Right renal cortex interstitium (tissue), 3 donors: ENCODE data around the gene RET. TPM values are rescaled to one million over a fixed set of nuclear protein-coding genes. Genes with fewer than 3 reads are reported as not detected.

Experiments
- DNase-seq, 3 donors: peaks; one replicate each; pipeline ENCODE4 v3.0.0-alpha.2; 2013; ENCODE audit warnings: low read depth in 3 of 3, low spot score in 2 of 3
- polyA plus RNA-seq, 3 donors: library from polyadenylated mRNA; unstranded; fragments of 120-200 nt; gene quantifications; one replicate each; pipeline ENCODE4 v1.2.1, GENCODE V29; 2013; ENCODE audit not compliant: insufficient read length in 3 of 3

The RET gene
- polyA plus RNA-seq, 3 donors, result 19.4 to 22.7 (median 21.6) TPM

DNA sequence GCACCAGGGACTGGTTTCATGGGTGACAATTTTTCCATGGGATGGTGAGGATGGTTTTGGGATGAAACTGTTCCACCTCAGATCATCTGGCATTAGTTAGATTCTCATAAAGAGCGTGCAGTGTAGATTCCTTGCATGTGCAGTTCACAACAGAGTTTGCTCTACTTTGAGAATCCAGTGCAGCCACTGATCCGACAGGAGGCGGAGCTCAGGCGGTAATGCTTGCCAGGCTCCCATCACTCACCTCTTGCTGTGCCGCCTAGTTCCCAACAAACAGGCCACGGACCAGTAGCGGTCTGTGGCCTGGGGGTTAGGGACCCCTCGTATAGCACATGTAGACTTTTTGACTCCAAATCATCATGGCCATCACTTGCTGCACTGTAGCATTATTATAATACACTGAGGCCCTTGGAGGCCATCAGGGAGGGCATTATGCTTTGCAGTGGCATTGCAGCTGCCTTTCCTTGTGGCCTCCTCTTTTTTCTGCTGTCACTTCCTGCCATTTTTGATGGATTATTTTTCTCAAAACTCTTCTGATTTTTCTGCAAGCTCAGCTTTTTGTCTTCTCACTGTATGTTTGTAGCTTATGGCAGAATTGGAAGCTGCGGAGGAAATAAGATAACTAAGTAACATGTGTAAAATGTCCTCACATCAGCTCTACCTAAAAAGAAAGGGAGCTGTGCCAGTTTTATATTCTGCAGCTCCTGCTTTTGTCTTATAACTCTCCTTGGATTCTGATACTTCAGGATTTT lies 79.9 kb downstream of the RET start:
- no peak for DNase-seq

- no peak for DNase-seq
Observed at GRCh38 chr10:43158636-43159035, 81.8 kb downstream of the RET start.

- DNase-seq, result no peak
Observed at GRCh38 chr10:43160046-43160920, 83.4 kb downstream of the RET start.

GRCh38 chr10:43160921-43161255 lies 84.0 kb downstream of the RET start:
- no peak for DNase-seq

DNA sequence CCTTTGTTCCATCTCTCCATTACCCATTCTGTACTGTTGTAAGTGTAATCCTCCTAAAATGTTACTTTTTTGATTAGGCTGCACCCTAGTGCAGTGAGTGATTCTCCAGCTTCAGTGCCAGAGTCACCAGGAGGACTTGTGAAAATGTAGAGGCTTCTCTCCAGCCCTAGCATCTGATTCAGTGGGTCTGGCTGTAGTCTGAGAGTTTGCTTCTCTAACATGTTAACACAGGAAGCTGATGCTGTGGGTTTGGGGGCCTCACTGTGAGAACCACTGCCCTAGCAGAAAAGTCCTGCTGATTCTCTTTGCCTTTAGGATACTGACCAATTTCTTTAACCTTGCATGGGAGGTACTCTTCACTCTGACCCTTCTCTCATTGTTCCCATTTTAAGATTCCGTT lies 85.7 kb downstream of the RET start:
- DNase-seq, result no peak

- DNase-seq, result no peak
Observed at GRCh38 chr10:43166207-43166879, 89.5 kb downstream of the RET start.

- DNase-seq, result no peak
Observed at GRCh38 chr10:43166880-43167497, 90.1 kb downstream of the RET start.

DNA sequence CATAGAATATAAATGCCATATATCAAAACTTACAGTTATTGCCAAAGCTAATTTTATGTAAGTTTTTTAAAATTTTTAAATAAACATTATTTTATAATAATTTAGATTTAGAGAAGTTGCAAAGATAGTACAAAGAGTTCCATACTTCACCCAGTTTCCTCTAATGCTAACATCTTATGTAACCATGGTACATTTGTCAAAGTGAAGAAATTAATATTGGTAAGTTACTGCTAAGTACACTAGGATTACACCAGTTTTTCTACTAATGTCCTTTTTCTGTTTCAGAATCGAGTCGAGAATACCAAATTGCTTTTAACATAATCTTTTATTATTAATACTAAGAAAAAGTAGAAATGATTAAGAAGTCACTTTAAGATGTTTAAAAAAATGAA lies 90.6 kb downstream of the RET start:
- DNase-seq, result no peak

DNA sequence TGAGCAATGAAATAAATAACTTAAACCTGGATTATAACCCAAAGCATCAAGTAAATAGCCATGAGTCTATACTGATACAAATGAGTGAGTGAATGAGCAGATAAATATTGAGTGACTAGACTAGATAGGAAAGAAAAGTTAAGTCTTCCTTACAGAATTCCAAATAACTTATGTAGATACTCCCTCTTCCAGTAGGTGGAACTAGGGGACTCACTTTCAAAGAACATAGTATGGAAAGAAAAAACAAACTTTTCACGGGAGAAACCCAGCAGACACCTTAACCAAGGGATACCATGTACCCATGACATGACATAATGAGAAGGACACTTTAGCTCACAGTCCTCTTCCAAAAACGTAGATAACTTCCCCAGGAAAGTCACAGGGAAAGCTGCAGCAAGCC lies 93.6 kb downstream of the RET start:
- no peak for DNase-seq

DNA sequence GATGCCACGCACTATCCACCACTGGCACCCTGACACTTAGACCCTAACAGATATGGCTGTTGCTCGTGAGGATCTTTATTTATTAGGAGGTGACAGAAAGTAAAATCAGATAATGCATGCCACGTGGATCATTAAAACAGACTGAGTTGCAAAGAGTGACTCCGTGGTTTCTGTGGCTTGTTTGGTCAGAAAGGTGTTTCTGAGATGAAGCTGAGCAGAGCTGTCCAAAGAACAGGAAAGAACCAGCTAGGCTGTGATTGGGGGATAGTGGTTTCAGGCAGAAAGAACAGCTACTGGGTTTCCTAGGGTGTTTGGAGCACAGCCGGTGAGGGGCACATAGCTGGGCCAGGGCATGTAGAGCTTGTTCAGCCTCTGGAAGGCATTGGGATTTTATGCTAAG lies 95.8 kb downstream of the RET start:
- no peak for DNase-seq

GRCh38 chr10:43173120-43173519 lies 96.3 kb downstream of the RET start:
- no peak for DNase-seq

DNA sequence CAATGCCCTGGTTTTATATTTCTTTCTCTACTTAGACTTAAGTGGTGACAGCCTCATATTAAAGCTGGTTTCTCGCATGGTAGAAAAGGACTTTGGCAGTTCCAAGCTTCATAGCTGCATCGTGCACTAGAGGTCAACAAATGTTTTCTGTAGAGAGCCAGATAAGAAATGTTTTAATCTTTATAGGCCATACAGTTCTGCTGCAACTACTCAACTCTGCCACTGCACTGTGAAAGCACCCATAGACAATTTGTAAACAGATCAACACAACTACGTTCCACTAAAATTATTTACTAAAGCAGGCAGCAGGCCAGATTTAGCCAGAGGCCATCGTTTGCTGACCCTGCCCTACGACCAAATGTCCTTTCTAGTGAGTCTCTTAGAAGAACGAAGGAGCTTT lies 98.1 kb downstream of the RET start:
- DNase-seq, result no peak

- no peak for DNase-seq
Observed at GRCh38 chr10:43176271-43176670, 99.4 kb downstream of the RET start.

- no peak for DNase-seq
Observed at GRCh38 chr10:43177595-43177994, 100.7 kb downstream of the RET start.

Other genes with a start within 250 kb of the RET start
- gene CSGALNACT2, start 61.4 kb downstream of the RET start, polyA plus RNA-seq, result 10 to 100 TPM; 18.4 to 20.6 (median 18.8) TPM
- 1 to 10 TPM; 1.6 to 2.0 (median 2.0) TPM for gene RASGEF1A, start 190.0 kb downstream of the RET start, polyA plus RNA-seq